GM19351 (cell line): ENCODE results near the gene SLC24A1.
"Not testable (repeated sequence)": the region's sequence is repeated elsewhere in the genome, so short reads cannot be mapped to it uniquely, and the experiment has no call there.

Experiments
- ATAC-seq: cut with Tn5 transposase; IDR thresholded peaks from one replicate; pipeline ENCODE4 v1.9.1; 2021; ENCODE audit warnings: mild to moderate bottlenecking, moderate library complexity; ENCODE audit not compliant: unreplicated experiment

The SLC24A1 gene

DNA sequence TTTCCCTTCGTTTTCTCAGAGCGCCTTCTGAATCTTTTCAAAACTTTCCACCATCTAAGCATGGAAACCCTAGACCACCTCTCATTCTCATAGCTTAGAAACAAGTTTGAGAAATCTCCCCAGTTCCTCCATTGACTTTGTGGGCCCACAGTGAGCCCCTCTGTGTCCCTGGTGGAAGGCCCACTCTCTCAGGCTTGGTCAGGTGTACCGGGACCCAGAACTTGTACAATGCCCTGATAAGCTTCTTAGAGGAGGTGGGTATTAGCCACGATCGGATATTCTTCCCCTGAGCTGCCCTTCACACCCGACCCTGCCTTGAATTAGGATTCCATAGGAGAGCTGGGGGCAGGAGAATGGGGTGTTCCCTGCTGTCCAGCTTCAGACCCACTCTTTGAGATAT lies at the start of gene SLC24A1:
Gene SLC24A1, plus strand, starts transcription at position 301 of the 400 bp plus-strand sequence. CDS start 2,143 bp downstream, outside the sequence.
- no peak for ATAC-seq

DNA sequence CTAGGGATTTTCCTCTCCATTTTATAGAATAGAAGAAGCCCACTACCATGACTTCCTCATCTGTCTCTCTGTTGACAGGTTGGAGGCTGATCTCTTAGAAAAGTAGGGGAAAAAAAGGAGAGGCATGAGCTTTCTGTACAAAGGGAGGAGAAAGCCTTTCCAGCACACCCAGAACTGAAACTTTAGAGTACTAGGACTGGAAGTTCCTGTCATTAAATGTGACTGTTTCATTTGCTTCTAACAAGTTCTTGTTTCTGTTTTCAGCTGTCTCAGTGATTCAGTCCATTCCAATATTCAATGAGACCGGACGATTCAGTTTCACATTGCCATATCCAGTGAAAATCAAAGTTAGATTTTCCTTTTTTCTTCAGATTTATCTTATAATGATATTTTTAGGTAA lies 49.8 kb upstream of the SLC24A1 start:
- ATAC-seq, result no peak

DNA sequence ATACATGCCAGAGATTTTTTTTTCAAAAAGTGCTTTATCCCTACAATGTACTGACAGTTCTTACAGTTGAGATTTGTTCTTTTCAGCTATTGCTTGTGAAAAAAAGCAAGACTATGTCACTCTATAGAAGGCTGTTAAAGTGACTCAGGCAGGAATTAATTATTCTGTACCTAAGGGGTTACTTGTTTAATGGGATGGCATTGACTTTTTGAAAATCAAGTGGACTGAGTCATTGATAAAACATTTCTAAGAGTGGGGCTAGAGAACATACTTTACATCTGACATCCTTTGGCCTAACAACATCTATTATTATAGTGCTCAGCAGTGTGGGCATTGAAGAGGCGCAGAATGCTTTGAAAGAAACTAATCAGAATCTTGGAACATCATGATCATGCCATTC lies 45.1 kb upstream of the SLC24A1 start:
- no peak for ATAC-seq

- no peak for ATAC-seq
These were observed 44.4 kb upstream of the SLC24A1 start for GRCh38 chr15:65577129-65577996.

DNA sequence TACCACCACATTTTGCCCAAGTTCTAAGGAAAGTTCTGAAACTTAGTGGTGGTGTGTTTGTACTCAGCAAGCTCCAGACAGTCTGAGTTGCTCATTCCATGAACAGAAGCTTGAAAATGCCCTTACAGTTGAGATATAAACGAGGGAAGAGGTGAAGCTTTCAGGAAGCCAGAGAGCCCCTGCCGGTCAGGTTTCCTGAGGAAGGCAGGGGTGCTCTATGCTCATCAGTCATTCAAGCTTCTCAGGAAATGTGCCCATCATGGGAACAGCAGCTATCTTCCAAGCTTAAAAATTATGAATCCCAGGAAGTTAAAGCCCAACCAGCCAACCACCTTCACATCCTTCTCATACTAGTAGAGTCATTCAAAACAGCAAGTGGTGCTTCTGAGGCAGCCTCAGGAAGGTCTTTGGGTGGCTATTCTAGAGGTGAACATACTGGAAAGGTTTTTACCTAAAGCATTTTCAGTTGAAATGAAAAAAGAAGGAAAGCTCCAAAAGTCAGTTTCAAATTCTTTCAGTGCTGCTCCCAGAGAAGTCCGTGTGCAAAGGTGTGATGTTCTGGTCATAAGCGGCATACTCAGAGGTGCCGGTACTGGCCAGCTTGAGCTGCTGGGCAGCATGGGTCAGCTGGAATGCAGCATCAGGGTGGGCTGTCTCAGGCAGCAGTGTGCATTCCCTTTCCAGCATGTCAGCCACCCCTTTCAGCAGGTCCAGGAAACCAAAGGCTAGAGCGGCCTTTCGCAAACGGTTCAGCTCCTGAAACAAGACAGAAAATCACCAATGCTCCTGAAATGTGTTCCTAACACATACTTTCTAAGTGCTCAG lies 42.6 kb upstream of the SLC24A1 start:
- no peak for ATAC-seq

GRCh38 chr15:65579762-65580161 lies 42.0 kb upstream of the SLC24A1 start:
- no peak for ATAC-seq

GRCh38 chr15:65580287-65580686 lies 41.5 kb upstream of the SLC24A1 start:
- ATAC-seq, result no peak

DNA sequence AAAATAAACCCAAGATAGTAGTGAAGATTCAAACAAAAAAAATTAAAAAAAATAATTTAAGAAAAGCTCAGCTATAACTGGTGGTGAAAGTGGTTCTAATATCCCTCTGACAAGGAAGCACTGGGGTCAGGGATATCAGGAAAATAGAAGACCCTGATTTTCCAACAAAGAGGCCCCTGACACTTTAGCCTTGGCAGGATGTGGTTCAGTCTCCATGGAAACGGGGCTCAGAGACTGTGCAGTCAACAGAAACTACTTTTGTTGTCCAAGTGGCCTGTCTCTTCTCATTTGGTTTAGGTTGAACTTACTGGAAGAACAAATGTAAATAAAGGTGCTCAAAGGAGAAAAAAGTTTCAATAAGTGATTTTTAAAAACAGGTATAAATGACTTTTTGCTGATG lies 38.0 kb upstream of the SLC24A1 start:
- ATAC-seq, result no peak

- no peak for ATAC-seq
These were observed 37.5 kb upstream of the SLC24A1 start for GRCh38 chr15:65584241-65584640.

DNA sequence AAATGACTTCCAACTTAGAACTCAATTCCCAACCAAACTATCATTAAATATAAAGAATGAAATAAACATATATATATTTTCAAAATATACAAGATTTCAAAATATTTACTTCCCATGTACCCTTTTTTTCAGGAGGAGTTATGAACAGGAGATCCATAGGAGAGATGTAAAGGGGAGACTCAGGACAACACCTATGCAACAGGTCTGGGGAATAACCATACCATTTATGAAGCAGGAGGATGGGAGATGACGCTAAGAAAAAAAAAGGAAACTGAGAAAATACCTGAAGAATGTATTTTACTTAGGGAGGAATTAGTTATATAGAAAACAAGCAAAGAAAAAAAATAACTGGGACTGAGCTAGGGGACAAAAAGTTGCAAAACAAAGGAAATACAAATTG lies 34.6 kb upstream of the SLC24A1 start:
- ATAC-seq, result no peak

DNA sequence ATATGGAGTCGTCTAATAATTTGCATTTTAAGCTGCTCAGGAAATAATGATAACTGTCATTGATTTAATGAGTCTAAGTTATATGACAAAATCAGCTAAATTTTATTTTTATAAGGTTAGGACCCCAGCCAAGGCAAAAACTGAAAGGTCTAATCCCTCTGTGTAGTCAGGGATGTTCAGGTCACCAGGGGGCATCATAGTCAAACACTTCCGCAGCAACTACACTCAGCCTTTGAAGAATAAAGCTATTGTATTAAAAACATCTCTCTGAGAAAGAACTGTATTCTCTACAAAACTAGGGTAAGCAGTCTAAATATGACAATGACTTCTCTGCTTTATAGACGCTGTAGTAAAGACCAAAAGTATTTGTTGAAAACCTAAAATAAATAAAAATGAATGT lies 25.8 kb upstream of the SLC24A1 start:
- ATAC-seq, result no peak

DNA sequence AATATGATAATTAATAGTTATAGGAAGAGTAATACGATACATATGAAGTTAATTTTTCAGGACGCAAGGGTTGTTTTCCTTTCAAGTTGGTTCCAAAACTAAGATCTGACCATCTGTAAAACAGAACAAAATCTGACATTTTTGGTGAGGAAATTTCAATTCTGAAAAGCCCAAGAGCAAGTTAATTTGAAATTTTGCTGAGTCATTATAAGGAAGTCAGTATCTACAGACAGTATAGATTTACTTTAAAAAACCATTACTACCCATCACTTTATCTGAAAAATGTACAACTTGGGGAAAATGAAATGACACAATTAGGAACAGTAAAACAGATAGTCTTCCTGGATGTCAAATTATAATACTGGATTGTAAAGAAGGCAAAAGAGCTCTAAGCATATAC lies 23.3 kb upstream of the SLC24A1 start:
- ATAC-seq, result no peak

GRCh38 chr15:65599677-65600076 lies 22.1 kb upstream of the SLC24A1 start:
- no peak for ATAC-seq

DNA sequence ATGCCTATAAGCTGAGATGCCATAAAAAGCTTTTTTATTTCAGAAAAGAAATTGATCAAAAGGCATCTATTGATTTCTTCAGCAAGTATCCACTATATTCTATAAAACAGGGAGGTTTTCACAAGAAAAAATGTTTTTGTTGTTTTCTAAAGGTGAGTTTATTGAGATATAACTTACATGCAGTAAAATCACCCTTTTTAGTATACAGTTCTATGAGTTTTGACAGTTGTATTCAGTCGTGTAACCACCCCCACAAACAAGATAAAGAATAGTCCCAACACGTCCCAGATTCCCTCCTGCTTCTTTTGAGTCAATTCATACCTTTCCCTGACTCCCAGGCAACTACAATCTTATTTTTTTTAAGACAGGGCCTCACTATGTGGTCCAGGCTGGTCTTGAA lies 18.6 kb upstream of the SLC24A1 start:
- no peak for ATAC-seq

- no peak for ATAC-seq
These were observed 18.2 kb upstream of the SLC24A1 start for GRCh38 chr15:65603559-65603958.

DNA sequence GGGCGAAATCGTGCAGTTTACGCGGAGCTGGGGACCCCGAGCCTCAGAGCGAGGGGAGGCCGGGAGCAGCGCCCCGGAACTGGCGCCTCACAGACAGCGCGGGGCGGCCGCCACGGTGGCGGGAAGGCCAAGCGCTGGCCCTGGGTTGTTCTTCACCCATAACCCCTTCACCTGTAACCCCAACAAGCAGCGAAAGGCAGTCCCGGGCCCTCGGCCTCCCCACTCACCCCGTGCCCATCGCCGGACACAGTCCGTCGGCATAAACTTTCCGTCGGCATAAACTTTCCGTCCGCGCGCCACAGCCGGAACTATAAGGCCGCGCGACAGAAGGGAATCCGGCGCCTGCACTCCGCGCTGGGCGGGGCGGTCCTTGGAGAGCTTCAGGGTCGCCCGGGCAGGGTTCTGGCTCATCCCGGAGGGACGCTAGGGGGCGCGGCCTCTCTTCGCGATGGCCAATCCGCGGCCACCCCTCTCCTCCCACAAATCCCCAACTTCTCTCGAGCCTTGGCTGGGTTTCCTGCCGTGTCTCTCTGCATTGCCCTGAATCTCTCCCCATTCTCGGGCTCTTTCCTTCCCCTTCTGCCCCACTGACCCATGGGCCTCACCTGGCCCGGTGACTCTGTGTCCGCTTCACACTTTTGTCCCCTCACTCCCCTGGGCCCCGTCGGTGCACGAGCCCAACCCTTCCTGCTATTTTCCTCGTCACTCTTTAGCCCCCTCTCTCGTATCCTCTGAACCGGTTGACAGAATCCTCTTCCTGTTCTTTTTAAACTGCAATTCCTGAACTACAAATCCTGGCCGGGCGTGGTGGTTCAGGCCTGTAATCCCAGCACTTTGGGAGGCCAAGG lies 10.6 kb upstream of the SLC24A1 start, which contains the start of gene INTS14:
Gene INTS14, minus strand, starts transcription at position 261 of the 848 bp plus-strand sequence. CDS start 3,751 bp downstream, outside the sequence.
- peak; percentile 94 for ATAC-seq

GRCh38 chr15:65611888-65612615 lies 9.7 kb upstream of the SLC24A1 start:
- no peak for ATAC-seq

DNA sequence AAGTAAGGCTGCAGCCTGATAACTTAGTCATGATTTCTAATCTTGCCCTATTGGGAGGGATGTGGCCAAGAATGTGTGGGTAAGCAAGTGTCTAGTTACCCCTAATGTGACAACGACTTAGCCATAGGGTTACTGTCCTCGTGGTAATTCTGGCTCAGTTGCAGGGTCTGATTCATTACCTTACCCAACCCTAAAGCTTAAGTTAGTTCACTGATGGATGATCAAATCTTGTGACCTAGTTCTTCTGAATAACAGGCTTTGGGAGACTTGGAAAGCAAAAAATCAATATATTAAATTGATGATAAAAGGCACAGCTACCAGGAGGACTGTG lies 9.2 kb upstream of the SLC24A1 start:
- no peak for ATAC-seq

DNA sequence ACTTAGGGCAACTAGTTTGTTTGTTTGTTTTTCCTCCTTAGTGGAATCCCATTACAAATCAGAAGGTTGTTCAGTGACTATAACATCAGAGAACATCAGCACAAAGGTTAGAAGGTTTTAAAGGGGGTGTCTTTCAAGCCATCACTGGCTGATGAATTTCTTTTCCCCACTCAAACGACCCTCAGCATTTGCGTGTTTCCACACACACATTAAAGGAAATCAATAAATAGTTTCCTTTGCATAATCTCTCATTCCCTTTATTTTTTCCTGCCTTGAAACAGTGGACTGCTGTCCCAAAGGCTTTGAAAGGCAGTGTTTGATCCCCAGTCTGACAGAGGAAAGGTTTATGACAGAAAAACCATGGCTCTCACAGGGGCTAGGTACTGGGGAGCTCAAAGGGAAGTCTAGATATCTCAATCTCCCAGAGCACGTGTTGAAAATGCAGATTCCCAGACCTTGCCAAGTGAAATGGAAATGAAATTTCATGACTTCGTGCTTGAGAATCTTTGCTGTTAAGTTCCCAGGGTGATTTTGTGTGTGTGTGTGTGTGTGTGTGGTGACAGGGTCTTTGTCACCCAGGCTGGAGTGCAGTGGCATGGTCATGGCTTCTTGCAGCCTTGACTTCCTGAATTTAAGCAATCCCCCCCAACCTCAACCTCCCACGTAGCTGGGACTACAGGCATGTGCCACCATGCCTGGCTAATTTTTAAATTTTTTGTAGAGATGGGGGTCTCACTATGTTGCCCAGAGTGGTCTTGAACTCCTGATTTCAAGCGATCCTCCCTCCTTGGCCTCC lies 8.6 kb upstream of the SLC24A1 start:
- ATAC-seq, result no peak

DNA sequence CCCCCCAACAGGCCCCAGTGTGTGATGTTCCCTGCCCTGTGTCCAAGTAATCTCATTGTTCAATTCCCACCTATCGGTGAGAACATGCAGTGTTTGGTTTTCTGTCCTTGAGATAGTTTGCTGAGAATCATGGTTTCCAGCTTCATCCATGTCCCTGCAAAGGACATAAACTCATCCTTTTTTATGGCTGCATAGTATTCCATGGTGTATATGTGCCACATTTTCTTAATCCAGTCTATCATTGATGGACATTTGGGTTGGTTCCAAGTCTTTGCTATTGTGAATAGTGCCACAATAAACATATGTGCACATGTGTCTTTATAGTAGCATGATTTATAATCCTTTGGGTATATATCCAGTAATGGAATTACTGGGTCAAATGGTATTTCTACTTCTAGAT lies 5.9 kb upstream of the SLC24A1 start:
- ATAC-seq, result not testable (repeated sequence)
